AG04450 (cell line): ENCODE measurements around the gene LTF. TPM values are rescaled to one million over a fixed set of nuclear protein-coding genes. Genes with fewer than 3 reads are reported as not detected.
A peak's percentile ranks its signal among the peaks of the same experiment; 100 is the strongest.

Source experiments
- CTCF ChIA-PET: fragments of 300-600, 350-600 bp; formaldehyde crosslinking; extraction: SDS; loops from one replicate; lab custom pipeline; 2022; ENCODE audit warnings: antibody characterized with exemption, inconsistent platforms; lab: Charles Lee
- POLR2A ChIA-PET: fragments of 350-600 bp; formaldehyde crosslinking; extraction: SDS; loops from one replicate; lab custom pipeline; 2021; ENCODE audit warnings: antibody characterized with exemption, inconsistent platforms; lab: Yijun Ruan, JAX
- DNase-seq: peaks from one replicate; pipeline ENCODE4 v3.0.0-alpha.2; 2011; ENCODE audit warnings: low read depth, low spot score
- H3K27ac ChIP-seq: one replicate; pipeline ENCODE4 v1.5.1; 2012; ENCODE audit warnings: low read depth, low read length, control low read depth
- H3K27me3 ChIP-seq: one replicate; pipeline ENCODE4 v1.6.0; 2012; ENCODE audit warnings: low read length; ENCODE audit not compliant: control insufficient read depth, insufficient read depth
- H3K4me3 ChIP-seq: 2 replicates; pipeline ENCODE4 v1.5.1; 2011; ENCODE audit warnings: mild to moderate bottlenecking, low read depth, low read length, control low read depth
- H3K9me3 ChIP-seq: 2 replicates; pipeline ENCODE4 v1.5.1; 2012; ENCODE audit warnings: low read length; ENCODE audit not compliant: control insufficient read depth, insufficient read depth
- CTCF ChIP-seq: IDR thresholded peaks from 2 replicates; pipeline ENCODE4 v1.5.1; 2011; ENCODE audit warnings: low read depth, low read length, control low read depth, inconsistent platforms
- polyA plus RNA-seq: library from polyadenylated mRNA; depleted of rRNA; stranded (reverse); fragments of >200 nt; gene quantifications from 2 replicates; pipeline ENCODE4 v1.2.3, GENCODE V29; 2011

The LTF gene
- polyA plus RNA-seq, 1 experiment = not detected

DNA sequence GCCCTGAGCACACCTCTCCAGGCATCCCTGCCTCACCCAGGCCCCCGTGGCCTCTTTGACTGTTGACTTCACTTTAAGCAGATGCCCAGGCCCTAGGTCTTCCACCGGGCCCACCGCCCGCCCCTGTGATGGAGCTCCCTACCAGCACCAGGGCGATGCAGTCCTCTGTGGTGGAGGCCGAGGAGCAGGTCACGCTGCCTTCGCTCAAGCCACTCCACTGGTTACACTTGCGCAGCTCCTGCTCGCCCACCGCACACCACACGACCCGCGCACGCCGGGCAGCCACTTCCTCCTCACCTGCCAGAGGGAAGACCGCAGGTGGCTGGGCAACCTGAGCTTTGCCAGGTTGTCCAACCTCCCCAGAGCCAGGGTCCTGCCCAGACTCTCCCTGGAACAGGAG is 16.0 kb downstream of the LTF start:
- Histone ChIP-seq H3K27me3 (peaks cover 31% of the 10 kb centered on the region), H3K4me3 (no peak overlapping the region), H3K9me3 (no peaks in the 10 kb centered on the region; the same call in 1 of the 2 replicates), H3K27ac (no peak overlapping the region)
- ChIA-PET POLR2A (no interaction called here), CTCF (interaction anchor here (1.8 kb wide), 1 partner anchor 14 kb away, joined by 10 read pairs; no protein-coding TSS in a partner anchor)
- TF ChIP-seq CTCF = no peak
- DNase-seq = no peak

DNA sequence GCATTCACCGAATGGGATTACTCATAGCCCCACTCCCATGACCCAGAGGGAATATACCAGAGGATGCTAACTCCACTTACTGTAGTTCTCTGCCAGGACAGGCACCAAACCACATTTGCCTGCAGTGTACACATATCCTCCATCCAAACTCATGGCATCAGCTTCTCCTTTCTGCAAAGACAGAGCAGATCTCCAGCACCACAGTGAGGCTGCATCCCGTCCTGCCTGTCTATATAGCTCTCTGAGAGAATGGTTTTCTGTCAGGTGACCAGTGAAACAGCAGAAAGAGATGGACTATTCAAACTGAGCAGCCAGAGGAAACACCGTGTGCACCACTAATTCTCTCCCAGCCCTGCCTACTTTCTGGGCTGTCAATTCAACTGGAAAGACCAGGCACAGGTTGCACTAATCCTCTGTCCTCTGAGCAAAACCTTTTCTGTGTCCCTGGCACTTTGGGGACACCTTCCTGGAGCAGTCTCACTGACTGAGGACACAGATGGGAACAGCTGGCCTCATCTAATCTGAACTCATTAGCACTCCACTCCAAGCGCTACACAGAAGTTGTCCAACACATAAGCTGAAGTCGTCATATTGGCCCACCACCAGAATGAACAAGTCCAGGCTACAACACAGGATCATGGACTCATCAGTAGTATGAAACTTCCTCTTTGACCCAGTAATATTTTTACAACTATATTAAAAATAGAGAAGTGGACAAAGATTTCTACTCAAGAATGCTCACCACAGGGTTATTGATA is 17.3 kb downstream of the LTF start:
- ChIA-PET POLR2A (no interaction called here), CTCF (interaction anchor here (0.6 kb wide), 1 partner anchor 55 kb away, joined by 3 read pairs; no protein-coding TSS in a partner anchor)
- H3K9me3 ChIP-seq = no peaks in the 10 kb centered on the region; the same call in 1 of the 2 replicates
- no peak for TF ChIP-seq CTCF
- H3K27me3 ChIP-seq = peaks cover 28% of the 10 kb centered on the region
- no peak for DNase-seq
- no peak overlapping the region for H3K27ac ChIP-seq
- H3K4me3 ChIP-seq = no peak overlapping the region

DNA sequence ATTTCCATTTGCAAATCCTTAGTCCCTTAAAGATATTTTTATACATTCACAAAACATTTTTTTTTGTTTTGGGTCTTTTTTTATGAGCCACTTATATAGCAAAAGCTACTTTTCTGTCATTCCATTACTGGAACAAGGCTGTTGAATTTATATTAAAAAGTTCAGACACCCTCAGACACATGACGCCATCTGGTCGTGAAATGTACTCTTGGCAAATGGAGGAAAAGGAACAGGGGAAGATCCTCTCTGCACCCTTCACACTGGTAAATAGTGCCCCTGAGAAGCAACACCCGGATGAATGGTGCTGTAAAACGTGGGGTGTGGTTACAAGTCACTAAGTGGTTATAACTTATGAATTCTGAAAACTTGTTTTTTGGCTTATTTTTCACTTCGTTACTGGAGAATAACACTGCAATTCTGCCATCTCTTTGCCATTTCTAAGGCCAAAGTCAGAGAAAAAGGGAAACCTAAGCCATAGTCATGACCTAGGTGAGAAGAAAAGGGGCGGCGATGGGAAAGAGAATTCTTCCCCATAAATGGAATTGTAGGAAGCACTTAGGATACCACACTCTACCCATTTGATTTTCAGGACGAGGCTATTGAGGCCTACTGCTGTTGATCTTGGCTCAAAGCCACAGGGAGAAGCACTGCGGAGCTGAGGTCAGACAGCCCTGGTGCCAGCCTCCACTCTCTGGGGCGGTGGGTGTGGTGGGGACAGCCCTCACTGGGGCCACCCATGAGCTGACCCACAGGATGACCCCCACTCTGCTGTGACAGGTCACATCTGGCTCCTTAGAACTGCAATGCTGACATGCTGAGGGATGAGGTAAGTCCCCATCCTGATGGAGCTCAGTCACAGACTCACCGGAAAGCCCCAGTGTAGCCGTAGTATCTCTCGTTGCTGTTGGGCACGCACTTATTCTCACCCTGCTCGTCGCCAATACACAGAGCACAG is 21.9 kb downstream of the LTF start:
- no peak overlapping the region for H3K27ac ChIP-seq
- peak; percentile 66 for TF ChIP-seq CTCF
- H3K27me3 ChIP-seq = peaks cover 18% of the 10 kb centered on the region
- no peak overlapping the region for H3K4me3 ChIP-seq
- DNase-seq = peak; percentile 6
- no peaks in the 10 kb centered on the region for H3K9me3 ChIP-seq
- ChIA-PET CTCF (interaction anchor here (0.6 to 2.5 kb wide), 9 partner anchors 9 to 456 kb away, joined by 3 to 14 read pairs (median 4); no protein-coding TSS in a partner anchor), POLR2A (no interaction called here)

- CTCF ChIA-PET = no interaction called here
- no peak for TF ChIP-seq CTCF
- POLR2A ChIA-PET = no interaction called here
- Histone ChIP-seq H3K27me3 (peaks cover 17% of the 10 kb centered on the region), H3K9me3 (no peaks in the 10 kb centered on the region), H3K4me3 (no peak overlapping the region), H3K27ac (no peak overlapping the region)
- DNase-seq = no peak
Measured at GRCh38 chr3:46440531-46441294, 24.0 kb downstream of the LTF start.
